ENCODE measurements around the gene PPP2R2C.

- TF ChIP-seq EZH2 (IDR thresholded peaks at IDR 0.05; ENCODE audit: insufficient read depth, poor library complexity, severe bottlenecking) (no peak), EZH2phosphoT487 (IDR thresholded peaks at IDR 0.05; ENCODE audit: insufficient read depth, low read depth) (no peak)
Measured at GRCh38 chr4:6357476-6357875, 114.9 kb downstream of the PPP2R2C start.
